GM18873 (cell line): ENCODE data around the gene SH3D19.
"Not testable (repeated sequence)": the region's sequence is repeated elsewhere in the genome, so short reads cannot be mapped to it uniquely, and the experiment has no call there.

Experiments used
- ATAC-seq: cut with Tn5 transposase; IDR thresholded peaks from one replicate; pipeline ENCODE4 v1.9.1; 2021; ENCODE audit warnings: mild to moderate bottlenecking, moderate library complexity, moderate number of reproducible peaks; ENCODE audit not compliant: unreplicated experiment, low FRiP score

SH3D19 gene

DNA sequence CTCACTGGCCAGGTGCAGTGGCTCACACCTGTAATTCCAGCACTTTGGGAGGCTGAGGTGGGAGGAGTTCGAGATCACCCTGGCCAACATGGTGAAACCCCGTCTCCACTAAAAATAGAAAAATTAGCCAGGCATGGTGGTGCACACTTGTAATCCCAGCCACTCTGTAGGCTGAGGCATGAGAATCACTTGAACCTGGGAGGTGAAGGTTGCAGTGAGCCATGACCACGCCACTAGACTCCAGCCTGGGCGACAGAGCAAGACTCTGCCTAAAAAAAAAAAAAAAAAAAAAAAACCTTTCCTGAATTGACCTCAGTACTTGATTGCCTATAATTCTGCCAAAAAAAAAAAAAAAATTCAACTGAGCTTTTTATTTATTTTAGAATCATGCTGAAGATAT, 3.2 kb downstream of the SH3D19 start:
- ATAC-seq = not testable (repeated sequence)

DNA sequence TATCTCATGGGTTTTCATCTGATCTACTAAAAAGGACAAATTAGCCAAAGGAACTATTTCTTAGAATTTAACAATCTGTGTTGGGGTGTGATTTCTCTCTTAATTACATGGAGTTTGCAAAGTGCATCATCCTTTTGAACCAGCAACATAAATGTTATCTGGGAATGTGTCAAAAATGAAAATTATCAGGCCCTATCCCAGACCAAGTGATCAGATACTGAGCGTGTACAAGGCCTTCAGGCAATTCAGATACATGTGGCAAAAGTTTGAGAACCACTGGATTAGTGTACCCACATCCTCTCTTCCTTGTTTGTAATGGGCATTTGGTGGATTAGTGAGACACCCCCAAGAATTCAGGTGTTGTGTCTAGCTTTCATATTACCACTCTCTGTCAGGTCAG, 3.8 kb downstream of the SH3D19 start:
- ATAC-seq = no peak

DNA sequence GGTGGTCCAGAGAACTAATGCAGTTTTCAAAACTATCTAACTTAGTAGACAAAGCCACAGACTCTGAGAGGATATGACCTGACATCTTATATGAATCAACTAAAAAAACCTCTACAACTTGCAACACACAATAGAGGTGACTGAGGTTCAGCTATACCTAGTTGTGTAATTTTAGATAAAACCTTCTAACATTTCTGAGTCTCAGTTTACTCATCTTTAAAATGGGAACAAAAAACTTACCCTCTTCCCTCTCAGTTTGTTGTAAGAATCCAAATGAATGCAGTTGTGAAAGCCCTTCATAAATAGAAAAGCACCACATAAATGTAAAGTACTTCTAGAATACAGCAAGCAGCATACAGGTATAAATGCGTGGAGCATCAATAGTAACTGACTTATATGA, 5.9 kb downstream of the SH3D19 start:
- no peak for ATAC-seq

DNA sequence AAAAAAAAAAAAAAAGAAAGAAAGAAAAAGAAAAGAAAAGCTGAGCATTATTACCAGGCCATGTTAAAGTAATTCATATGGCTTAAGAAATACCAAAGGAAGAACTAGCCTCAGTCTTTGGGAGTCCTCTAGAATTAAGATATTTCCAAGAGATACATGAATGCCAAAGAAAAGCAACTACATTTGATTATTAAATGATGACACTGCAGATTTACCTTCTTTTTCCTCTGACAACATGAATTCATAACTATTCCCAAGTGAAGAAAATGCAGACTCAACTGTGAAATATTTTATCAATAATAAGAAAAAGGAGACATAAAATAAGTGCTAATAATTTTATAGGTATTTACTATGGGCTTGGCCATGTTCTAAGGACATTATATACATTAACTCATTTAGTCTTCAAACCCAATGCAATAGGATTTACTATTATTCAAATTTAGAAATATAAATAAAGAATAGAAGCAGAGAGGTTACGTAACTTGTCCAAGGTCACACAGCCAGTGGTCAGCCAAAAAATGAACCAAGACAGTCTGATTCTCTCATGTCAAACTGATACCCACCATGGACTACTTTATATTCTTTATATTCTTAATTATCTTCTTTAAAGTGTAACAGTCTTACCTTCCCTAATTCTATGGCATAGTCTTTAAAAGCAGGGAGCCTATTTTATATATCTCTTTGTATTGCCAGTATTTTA, 6.9 kb downstream of the SH3D19 start:
- no peak for ATAC-seq

DNA sequence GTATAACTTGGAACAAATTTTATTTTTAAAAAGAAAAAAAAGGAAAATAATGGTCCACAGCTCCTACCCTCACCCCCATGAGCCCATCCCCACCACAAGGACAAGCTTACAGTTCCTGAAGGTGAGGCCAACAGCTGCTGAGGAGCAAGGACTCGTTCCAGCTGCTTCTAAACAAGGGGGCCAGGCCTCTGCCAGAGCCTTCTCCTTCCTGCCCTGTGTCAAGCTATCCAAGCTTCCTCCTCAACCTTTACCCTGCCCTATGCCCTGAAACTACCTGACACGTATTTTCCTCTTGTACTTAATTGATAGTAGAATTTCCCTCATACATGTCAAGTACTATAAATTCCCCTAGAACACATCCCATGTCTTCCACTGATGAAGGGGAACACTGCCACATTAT, 8.8 kb downstream of the SH3D19 start:
- no peak for ATAC-seq

DNA sequence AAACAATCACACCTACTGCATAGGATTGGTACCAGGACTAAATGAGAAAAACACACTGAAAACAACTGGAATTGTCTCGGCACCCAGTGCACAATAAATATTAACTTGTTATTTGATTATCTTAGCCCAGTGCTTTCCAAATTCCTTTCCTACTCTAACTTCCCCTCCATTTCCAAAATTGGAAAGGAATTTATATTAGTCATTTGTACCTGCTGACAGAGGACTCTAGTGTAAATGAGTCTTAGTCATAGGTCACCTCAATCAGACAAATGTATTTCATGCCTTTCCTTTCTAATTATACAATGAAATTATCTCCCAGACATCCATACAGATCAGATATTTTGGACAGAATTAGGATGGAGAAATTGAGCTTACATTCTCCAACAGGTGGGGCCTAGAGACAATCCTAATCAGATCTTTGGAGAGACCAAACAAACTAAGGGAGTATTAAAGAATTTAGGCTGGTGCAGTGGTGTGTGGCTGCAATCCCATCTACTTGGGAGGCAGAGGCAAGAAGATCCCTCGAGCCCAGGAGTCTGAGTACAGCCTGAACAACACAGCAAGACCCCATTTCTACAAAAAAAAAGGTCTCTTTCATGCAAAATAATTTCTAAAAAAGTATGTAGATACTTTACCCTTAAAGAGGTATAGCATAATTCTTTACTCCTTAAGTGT, 10.1 kb downstream of the SH3D19 start:
- ATAC-seq = no peak

DNA sequence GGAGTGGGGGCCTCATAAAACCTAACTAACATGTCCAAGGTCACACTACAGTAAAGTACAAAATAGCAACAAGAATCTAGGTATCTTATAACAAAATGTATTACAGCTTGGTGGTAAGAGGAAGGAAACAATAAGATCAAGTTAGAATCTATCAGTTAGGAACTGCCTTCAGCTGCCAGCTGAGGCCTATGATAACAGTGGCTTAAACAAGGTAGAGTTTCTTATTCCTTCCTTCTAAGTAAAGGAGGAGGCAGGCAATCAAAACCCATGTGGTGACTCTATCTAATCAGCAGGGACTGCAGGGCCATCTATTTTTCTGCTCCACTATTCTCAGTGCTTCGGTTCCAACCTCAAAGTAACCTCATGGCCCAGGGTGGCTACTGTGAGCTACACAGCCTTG, 10.9 kb downstream of the SH3D19 start:
- no peak for ATAC-seq

DNA sequence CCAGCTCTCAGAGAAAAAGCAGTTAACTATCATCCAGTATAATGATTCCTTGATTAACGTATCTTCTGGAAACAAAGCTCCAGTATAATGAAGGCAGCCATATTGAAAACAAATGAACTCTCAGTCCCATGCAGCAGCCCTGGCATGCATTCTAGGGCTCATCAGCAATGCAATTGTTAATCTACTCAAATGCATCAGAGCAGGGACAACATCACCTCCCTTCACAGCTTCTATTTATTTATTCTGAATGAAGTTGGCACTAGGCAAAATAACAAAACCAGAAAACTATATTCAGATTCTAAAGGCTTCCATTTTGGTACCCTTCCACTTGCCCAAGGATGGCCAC, 11.4 kb downstream of the SH3D19 start:
- ATAC-seq = no peak

DNA sequence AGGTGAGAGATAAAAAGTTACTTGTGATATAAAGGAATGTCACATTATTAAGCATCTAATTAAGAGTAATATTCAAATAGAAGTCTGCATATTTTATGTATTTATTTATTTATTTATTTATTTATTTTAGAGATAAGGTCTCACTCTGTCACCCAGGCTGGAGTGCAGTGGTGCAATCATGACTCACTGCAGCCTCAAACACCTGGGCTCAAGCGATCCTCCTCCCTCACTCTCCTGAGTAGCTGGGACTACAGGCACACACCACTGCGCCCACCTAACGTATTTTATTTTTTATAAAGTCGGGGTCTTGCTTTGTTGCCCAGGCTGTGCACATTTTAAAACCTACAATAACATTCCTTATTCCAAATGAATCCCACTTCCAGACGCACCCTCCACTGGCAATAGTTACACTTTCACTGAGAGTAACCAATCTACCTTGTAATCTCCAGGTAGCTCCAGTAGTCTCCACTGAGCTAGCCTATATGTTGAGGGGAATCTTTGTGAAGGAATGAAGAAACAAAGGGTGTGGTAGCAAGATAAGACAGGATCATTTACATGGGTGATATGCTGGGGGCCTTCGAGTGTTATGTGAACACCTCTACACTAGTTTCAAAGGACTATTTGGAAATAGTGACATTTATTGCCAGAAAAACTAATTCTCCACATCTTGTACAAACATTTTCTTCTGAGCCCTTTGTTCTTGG, 11.9 kb downstream of the SH3D19 start:
- ATAC-seq = no peak

DNA sequence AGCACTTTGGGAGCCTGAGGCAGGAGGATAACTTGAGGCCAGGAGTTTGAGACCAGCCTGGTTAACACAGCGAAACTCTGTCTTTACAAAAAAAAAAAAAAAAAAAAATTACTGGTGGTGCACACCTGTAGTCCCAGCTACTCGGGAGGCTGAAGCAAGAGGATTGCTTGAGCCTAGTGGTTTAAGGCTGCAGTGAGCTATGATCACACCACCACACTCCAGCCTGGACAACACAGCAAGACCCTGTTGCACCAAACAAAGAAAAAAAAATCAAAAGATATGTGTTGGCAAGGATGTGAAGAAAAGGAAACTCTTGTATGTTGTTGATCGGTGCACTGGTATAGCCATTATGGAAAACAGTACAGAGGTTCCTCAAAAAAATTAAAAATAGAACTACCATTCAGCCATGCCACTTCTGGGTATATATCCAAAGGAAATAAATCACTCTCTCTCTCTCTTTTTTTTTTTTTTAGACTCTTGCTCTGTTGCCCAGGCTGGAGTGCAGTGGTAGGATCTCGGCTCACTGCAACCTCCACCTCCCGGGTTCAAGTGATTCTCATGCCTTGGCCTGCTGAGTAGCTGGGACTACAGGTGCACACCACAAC, 15.2 kb downstream of the SH3D19 start:
- ATAC-seq = no peak

DNA sequence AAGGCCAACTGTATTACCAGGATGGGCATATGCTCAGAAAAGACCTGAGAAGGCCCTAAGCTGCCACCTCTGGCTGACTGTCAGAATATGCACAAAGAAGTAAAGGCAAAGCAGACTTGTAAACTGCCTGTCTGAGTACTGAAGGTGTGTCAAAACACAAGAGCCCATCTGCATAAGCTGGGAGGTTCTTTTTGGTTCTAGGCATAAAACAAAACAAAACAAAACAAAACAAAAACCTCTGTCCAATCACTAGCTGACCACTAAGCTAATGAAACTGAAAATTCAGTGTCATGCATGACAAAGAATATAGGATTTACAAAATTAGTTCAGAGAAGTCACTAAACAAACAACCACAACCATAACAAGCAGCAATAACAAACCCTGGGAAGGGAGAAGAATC, 20.6 kb downstream of the SH3D19 start:
- ATAC-seq = peak; percentile 84

DNA sequence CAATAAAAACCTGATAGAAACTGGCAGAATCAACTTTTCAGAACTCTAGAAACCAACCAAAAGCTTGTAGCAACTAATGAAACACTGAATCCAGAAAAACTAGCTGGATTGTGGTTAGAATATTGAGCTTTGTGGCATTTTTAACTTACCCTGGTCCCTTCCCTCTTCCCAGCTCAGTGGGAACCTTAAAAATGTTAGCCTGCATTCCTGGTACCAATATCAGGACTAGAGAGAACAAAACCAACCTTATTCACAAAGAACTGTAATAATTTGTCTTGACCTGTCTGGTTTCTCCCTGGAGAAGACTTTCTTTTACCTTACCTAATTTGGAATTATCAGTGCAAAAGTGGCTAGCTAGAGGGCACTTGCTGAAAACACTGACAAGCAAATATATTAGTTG, 21.2 kb downstream of the SH3D19 start:
- ATAC-seq = no peak

DNA sequence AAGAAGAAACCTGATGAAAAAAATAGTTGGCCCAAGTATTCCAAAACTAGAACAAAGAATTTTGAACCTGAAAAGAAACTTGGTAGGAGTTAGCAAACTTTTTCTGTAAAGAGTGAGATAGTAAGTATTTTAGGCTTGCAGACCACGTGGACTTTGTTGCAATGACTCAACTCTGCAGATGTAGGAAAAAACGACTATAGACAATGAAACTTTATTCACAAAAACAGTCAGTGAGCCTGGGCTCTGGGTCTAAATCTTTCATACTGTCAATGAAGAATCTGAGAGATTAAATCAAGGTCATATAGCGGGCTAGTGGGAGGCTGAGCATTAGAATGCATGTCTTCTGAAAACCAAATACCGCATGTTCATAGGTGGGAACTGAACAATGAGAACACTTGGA, 23.0 kb downstream of the SH3D19 start:
- no peak for ATAC-seq

DNA sequence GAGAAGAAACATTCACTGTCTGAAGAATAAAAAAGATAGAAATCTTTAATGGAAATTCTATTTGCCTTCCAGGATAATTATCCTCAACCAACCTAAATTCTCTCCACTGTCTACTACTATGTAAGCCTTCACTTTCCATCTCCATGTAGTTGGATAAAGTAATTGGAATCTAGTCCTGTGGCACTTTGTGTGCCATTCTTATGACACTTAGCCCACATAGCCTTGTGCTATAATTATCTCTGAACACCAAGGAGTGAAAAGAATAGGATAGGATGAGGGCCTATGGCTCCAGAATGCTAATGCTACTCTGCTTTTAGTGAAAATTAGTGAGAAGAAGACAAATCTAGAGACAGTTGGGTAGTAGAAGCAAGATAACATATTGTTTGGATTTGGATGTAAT, 28.2 kb downstream of the SH3D19 start:
- no peak for ATAC-seq

DNA sequence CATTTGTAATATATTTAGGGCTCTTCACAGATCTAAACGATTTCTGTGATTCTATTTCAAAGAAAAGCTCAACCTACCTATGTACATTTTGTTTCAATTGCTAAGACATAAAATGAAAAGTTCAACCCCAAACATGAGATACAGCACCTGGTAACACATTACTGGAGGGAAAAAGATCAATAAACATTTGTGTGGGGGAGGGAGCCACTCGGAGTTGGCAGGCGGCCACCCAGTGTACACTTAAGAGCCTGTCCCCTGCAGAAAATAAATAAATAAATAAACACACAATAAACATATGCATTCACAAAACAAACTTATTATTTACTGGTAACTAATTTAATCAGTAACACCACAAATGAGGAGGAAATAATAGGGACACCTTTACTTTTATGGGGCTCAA, 29.2 kb downstream of the SH3D19 start:
- no peak for ATAC-seq

DNA sequence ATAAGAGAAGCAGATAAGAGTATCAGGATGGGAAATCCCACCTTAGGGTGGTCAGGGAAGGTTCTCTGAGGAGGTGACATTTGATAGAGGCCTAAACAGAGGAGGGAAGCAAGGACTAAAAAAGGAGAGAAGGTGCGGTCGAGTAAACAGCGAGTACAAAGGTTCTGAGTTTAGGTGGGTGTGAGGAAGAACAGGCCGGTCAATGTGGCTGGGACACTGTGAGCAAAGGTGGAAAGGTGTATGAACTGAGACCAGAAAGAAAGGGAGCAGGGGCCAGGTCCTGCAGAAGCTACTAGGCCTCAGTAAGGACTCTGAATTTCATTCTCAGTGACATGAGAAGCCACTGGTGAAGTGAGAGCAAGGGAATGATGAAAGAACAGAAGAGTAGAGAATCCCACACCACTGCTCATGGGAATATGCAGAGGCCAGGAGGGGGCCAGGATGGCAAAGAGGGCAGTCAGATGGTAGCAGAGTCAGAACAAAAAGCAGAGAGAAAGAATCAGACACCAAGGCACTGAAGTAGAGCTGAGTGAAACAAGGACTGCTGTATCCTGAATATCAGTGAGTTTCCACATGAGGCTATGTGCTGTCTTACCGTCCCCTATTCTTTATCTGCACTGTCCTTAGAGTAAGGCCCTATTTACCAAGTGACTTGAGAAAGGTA, 30.4 kb downstream of the SH3D19 start:
- ATAC-seq = no peak

DNA sequence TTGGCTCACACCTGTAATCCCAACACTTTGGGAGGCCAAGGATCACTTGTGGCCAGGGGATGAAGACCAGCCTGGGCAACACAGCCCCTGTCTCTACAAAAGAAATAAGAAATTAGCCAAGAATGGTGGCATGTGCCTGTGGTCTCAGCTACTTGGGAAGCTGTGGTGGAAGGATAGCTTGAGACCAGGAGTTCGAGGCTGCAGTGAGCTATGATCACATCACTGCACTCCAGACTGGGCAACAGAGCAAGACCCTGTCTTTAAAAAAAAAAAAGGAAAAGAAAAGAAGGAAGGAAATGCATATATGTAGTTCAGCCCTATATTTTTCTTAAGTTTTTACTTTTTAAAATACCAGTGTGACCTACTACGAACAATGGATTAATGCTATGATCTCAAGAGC, 33.4 kb downstream of the SH3D19 start:
- ATAC-seq = no peak

DNA sequence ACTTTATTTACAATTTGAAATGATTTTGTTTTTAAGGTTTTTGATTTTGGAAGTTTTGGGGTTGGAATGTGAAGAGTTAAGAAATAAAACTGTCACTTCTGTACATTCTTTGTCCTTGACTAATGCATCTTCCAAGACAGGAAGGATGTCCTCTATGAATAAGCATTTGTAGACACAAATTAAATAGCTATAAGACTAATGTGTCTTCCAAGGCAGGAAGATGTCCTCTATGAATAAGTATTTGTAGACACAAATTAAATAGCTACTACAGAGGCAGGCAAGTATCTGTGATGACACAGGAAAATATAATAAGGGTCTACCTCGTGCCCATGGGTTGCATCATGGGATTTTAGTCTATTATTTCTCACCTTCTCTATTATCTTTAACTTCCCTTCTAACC, 33.9 kb downstream of the SH3D19 start:
- ATAC-seq = no peak

DNA sequence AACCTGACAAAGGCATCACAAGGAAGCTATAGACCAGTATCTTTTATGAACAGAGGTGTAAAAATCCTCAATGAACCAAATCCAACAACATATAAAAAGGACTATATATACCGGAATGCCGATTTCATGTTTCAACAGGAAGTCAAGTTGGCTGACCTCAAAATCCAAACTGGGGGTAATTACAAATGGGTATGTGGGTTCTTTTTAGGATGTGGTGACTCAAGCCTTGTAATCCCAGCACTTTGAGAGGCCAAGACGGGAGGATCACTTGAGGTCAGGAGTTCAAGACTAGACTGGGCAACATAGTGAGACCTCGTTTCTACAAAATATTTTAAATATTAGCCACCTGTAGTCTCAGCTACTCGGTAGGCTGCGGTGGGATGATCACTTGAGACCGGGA, 38.0 kb downstream of the SH3D19 start:
- no peak for ATAC-seq

DNA sequence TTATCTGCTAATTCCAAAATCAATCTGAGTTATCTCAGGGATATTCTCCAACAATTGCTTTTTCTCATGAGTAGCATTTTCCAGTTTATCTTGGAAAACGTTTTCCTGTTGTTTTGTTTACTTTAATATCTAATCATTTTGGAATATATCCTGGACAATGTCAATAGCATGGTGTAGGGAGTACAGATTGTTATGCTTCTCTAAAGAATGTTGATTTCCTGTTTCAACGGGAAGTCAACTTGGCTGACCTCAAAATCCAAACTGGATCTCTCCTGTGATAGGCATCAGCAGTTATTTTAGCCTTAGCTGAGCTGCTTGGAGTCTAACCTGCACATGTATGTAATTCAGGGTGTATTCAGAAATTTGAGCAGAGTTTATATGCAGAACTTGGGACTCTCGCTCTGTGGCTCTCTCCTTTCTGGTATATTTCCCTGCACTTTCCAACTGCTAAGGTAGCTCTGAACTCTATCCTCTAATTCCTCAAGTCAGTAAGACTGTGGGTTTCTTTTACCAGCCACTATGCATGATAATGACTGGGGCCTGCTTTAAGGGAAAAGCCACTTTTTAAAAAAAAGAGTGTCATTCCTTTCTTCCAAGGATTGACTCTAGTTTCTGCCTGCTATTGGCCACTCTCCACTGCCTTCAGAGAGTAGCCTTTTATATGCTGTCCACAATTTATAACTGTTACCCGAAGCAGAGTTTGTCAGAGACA, 40.7 kb downstream of the SH3D19 start:
- no peak for ATAC-seq
